HG03342 (cell line): Measurements from ENCODE around the gene EYA2.
"Not testable (repeated sequence)": the region's sequence is repeated elsewhere in the genome, so short reads cannot be mapped to it uniquely, and the experiment has no call there.

Experiments
- ATAC-seq: cut with Tn5 transposase; IDR thresholded peaks from one replicate; pipeline ENCODE4 v1.9.1; 2021; ENCODE audit warnings: mild to moderate bottlenecking, moderate library complexity; ENCODE audit not compliant: unreplicated experiment

The EYA2 gene, protein sequence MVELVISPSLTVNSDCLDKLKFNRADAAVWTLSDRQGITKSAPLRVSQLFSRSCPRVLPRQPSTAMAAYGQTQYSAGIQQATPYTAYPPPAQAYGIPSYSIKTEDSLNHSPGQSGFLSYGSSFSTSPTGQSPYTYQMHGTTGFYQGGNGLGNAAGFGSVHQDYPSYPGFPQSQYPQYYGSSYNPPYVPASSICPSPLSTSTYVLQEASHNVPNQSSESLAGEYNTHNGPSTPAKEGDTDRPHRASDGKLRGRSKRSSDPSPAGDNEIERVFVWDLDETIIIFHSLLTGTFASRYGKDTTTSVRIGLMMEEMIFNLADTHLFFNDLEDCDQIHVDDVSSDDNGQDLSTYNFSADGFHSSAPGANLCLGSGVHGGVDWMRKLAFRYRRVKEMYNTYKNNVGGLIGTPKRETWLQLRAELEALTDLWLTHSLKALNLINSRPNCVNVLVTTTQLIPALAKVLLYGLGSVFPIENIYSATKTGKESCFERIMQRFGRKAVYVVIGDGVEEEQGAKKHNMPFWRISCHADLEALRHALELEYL

DNA sequence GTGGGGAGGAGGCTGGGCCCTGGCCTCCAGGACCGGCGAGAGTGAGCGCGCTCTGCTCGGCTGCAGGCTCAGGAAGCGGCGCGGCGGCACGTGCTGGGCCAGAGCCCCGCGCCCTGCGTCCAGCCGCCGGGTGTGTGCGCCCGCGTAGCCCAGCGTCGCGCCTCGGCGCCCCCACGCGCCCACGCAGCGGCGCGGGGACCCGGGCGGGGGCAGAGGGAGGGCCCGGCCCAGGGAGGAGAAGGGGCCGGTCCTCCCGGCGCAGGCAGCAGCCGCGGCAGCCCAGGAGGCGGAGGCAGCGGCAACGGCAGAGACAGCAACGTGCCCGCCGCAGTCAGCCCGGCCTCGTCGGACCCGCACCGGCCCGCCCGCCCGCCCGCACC lies at the start of gene EYA2:
EYA2 (plus strand) TSS at position 265 of the 380 bp plus-strand sequence. CDS start 95,168 bp downstream, outside the sequence.
- ATAC-seq, result no peak

DNA sequence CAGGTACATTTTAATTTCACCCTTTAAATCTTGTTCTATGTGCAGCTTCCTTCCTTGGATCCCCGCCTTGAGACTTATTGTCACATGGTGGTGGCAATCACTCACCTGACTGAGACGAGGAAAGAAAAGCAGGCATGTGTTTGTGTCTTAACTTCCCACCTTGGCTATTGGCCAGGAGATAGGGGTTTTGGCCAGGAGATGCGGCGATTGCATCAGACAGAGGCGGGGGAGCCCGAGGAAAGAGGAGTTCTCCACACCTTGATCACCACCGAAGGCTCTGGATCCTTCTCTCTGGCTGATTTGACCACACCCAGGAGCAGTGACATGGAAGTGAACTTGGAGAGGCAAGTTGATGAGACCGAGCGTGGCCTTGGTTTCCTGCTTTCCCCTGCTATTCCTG lies 49.7 kb upstream of the EYA2 start:
- ATAC-seq, result no peak

DNA sequence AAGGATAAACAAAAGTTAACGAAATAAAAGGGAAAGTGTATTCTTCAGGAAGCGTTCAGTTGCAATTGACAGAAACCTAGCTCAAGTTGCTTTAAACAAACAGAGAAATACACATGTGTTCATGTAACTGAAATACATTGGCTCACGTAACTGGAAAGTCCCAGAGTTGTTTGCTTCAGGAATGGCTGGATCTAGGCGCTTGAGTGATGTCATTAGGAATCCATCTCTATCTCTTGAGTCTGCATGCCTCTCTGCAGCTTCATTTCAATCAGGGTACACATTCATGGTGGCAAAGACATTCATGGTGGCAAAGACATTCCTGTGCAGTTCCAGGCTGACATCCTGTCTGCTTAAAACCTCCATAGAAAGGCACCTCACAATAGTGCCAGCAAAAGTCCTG lies 45.4 kb upstream of the EYA2 start:
- no peak for ATAC-seq

DNA sequence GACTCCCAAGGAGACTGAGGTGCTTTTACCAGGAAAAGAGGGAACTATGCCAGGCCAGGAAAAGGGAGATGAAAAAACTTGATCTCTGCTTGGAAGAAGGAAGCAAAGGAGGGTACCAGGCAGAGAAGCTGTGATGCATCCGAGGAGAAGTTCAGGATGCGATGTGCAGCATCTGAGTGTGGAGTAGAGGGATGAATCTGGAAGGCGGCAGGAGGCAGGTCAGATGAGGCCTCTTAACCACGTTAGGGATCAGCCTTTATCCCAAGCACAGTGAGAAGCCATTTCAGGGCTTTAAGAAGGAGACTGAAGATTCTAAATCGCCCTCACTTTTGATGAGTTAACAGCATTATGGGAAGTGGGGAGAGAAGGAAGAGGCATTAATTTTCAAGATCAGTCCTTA lies 44.9 kb upstream of the EYA2 start:
- ATAC-seq, result no peak

DNA sequence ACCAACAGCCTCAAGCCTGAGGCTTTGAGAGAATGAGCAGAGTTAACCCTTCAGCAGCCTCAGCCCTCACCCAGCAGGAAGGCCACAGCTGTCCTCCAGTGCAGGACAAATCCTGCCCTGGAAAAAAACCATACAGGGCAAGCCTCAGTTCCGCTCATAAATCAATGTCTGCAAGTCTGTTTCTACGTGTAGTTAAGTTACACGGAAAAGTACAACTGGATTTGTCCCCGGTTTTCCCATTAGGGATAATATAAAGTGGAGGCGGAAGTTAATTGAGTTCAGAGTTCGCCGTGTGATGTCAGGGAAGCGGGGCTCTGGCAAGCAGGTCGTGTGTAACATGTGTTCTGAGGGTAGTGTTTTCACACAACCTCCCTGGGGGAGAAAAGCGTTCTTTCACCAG lies 44.2 kb upstream of the EYA2 start:
- ATAC-seq, result no peak

DNA sequence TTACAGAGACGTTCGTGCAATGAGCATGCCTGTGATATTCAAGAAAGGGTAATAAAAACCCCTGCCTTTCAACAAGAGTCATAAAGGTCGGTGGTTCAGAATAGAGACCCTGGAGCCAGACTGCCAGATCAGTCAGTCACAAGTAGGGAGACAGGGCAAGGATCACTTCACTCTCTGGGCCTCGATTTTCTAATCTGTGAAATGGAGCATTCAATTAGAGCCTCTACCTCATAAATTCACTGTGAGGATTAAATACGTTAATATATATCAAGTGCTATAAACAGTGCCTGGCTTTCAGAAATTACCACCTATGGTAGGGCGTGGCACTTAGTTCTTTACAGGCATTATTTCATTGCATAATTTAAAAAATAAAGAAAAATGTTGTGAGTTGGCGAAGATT lies 43.7 kb upstream of the EYA2 start:
- ATAC-seq, result no peak

DNA sequence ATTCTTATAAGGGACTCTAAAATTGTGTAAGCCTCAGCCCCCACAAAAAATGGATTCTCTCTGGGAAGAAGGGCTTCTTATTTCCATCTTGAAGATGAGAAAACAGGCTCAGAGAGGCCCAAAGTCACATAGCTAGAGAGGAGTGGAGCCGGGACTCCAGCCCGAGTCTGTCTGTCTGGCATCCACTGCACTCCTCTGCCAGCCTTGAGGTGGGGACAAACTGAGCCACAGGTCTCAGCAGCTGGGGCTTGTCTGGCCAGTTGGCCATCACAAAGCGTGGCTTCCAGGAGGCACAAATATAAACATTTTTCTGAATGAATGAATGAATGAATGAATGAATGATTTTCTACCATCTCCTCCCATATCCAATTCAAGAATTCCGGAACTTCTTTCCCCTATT lies 42.9 kb upstream of the EYA2 start:
- no peak for ATAC-seq

DNA sequence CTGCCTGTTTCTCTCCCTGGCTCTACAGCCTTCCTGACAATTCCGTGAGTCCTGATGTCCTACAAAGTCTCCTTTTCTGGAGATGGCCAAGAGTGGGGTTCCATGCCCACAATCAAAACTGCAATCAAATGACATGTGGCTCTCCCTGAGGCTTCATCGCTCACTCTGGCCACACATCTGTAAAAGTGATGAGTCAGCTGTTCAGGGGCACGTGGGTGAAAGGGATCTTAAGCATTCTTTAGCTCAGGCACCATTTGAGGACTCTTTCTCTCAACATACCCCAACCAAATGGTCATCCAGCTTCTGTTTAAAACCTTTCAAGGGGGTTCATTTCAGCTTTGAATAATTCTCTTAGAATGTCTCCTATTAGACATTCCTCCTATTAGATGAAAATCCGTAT lies 42.3 kb upstream of the EYA2 start:
- ATAC-seq, result no peak

DNA sequence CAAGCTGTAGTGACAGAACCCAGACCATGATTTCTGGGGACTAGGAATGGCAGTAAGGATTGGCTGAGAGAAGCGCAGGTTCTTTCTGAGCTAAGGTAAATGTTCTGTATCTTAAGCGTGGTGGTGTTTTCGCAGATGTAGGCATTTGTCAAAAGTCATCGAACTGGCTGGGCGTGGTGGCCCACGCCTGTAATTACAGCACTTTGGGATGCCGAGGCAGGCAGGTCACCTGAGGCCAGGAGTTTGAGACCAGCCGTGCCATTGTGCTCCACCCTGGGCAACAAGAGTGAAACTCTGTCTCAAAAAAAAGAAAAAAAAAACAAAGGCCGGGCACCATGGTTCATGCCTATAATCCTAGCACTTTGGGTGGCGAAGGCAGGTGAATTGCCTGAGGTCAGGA lies 40.7 kb upstream of the EYA2 start:
- no peak for ATAC-seq

DNA sequence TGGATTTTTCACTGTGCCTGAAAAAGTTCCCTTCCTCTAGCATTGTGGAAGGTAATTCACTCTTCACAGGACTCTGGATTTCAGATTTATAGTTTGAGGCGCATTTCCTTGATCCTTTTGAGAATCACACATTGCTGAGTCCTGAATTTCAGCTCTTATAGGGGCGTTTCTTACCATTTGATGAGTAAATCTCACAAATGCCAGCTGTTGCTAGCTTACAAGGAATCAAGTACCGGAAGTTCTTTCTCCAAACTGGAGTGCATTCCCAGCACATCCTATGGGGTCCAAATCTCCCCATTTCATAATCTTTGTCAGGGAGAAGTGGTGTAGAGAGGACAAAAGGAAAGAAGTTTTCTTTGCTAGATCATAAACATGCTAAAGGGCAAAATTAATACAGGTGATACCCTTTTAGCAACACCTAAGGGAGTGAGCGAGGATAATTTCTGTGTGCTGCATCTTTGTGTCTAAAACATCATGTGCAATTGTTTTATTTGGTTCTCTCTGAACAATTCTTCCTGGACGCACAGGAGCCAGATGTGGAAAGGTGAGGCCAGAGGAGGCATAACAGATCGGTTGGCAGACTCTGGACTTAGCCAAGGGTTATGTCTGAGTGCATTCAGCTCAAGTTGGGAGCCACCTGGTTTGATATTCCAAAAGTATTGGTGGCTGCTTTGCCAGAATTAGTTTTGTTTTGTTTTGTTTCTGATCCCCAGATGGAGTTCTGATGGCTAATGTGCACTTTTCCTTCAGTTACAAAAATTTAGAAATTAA lies 37.4 kb upstream of the EYA2 start:
- ATAC-seq, result no peak

DNA sequence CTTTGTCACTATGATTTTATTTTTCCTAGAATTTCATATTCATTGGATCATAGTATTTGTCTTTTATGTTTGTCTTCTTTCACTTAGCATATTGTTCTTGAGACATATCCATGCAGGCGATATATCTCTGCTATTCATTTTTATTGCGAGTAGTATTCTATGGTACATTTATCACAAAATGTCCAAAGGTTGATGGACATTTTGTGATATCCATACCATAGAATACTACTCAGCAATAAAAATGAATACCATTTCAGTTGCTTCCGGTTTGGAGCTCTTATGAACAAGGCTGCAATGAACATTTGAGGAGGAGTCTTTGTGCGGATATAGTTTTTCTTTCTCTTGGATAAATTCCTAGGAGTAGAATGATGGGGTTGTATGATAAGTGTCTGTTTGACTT lies 28.8 kb upstream of the EYA2 start:
- no peak for ATAC-seq

DNA sequence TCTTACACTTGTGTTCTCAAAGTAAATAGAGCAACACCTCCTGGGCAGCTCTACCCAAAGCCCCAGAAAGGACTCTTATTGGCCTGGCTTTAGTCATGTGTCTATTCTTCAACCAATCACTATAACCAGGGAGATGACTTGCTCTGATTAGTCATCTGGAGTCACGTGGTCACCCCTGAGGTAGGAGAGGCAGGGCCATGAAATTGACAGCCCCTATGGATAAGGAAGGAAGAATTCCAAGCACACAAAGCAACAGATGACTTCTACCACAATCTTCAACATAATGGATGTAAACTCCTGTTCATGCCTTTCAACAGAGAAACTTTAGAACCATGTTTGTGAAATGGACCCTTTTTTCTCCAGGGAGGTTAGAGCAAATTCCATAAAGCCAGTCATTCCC lies 24.6 kb upstream of the EYA2 start:
- ATAC-seq, result no peak

DNA sequence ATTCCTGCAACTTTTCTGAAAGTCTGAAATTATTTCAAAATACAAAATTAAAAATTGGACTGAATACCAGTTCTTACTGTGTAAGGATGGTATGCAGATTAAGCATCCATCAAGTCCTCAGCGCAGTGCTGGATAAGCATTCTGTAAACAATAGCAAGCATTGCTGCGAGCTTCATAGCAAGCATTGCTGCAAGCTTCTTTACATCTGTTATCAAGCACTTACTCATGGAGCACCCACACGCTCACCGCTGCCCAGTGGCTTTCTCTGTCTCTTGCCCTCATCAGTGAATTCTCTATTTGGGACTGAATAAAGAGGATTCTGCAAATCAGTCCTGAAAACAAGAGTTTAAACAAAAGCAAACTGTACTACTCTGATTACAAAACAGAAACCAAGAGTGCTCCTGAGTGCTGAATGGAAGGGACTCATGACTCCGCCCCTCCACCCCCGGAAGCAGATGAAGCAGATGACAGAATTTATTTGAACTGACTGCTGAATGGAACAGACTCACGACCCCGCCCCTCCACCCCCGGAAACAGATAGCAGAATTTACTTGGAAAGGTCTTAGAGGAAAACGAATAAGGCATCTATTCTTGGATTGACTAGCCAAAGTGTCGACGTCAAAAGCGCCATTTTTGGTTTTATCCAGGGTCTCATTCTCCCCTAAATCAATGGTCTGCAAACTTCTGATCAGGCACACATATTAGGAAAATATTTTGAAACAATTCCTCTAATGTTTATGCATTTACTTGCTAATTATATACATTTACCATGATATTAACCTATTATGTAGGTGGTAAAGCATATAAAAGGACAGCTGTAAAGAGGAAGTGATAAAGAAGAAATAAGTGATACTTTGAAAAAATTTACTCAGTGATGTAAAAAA lies 22.1 kb upstream of the EYA2 start:
- ATAC-seq, result no peak

DNA sequence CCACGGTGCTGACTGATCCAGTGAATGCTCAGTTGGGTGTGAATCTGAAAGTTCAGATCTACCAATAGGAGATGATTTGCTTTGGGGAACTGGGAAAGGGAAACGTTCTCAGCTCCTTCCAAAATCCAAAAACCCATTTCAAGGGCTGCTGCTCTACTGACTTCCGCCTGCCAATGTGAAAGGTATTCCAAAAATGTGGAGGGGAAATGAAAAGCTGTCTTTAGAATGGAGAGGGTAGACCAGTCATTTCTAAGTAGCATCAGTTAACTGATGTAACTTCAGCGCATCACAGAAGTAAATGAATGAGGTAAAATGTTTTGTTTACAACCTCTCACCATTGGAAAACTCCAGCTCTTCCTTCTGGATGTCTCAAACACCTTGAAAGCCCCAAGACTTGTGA lies 19.6 kb upstream of the EYA2 start:
- ATAC-seq, result no peak

DNA sequence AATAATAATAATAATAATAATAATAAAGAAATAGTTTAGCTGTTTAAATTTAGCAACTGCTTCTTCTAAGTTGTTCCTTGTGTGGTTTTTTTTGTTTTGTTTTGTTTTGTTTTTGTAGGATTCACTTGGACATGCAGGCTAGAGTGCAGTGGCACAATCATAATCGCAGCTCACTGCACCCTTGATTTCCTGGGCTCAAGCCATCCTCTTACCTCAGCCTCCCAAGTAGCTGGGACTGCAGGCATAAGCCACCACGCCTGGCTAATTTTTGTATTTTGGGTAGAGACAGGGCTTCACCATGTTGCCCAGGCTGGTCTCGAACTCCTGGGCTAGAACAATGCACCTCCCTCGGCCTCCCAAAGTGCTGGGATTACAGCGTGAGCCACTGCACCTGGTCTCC lies 15.3 kb upstream of the EYA2 start:
- ATAC-seq, result no peak

DNA sequence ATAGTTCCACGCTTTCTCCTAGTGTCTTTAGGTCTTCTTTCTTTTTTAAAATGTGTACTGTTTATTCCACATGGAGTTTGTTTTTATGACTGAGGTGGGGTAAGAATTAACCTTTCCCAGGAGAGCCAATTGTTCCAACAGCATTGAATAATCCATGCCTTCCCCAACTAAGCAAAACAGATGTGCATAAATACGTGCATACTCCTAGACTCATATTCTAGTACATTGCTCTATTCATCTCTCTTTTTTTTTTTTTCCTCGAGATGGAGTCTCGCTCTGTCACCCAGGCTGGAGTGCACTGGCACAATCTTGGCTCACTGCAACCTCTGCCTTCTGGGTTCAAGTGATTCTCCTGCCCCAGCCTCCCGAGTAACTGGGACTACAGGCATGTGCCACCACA lies 14.7 kb upstream of the EYA2 start:
- not testable (repeated sequence) for ATAC-seq

DNA sequence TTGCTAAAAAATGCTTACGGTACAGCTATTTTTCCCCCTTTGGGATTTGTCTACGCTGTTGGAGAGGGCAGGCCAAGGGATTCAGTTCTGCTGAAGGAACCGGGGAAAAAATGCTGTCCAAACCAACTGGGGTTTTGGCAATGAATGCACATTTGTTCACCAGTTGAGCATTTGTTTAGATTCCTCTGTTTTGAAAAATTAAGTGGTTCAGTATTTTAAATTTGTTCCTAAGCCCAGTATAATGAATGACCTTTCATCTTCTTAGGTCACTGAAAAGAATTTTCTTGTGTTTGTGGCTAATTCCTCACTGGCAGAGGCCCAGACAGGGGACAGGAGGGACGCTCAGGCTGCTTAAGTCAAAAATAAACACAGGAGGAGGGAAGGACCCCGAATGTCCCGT lies 10.8 kb upstream of the EYA2 start:
- no peak for ATAC-seq

DNA sequence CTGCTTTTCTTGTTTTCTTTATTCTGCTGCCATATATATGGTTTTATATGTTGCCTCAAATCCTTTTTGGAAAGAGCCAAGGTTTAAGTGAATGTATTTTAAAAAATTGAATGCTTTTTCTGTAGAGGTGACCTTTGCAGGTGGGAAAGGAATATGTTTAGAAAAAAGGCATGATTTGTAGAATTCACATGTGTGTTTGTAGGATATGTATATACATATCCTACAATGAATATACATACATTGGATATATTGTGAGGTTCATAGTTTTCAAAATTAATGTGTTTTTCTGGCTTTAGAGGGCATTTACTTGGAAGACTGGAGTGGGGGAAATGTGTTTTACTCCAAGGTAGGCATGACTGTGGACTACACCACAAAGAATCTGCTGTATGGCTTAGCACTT lies 4.0 kb upstream of the EYA2 start:
- no peak for ATAC-seq

DNA sequence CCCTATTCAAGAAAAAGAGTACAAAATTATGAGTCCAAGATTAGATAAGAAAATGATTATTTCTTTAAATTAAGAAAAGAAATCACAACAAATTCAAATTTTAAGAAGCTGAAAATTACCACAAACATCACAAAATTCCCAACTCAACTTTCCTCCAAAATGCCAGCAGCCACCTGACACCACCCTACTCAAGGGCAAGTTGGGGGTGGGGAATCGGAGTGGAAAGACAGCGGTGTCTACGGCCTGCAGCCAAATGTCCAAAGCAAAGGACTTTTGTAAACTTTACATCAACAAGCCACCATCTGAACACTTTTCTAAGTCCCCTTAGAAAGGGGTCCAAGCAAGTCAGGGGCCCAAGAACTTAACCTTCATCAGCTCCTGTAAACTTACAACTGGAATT lies 1.6 kb upstream of the EYA2 start:
- no peak for ATAC-seq

DNA sequence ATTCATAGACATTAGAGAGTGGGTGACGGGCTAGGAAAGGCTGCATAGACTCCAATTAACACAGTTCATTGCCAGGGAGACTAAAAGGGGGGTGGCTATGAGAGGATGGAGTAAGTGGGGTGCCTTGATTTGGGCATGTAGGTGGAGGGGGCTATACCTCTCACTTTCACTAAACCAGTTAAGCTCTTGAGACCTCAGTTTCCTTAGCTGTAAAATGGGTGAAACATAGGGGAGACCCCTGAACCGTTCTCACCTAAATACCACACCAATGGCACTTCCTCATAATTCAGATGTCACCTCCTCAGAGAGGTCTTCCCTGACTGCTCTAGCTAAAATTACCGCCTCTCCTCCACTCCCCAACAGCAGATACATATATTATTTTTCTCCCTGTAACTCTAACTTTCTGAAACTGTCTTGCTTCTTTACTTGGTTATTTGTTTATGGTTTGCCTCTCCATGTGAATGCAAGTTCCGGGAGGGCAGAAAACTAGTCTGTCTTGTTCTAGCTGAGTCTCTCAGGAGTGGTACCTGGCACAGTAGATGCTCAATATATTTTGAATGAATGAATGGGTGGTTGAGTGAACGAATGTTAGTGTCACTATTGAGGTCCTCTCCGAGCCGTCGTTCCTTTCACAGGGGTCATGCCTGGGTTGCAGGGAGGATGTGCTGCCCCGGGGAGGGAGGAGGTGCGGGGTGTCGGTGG lies 615 bp upstream of the EYA2 start:
- ATAC-seq, result no peak
